ENCODE results near the gene THSD4. TPM values are rescaled to one million over a fixed set of nuclear protein-coding genes. Genes with fewer than 3 reads are reported as not detected.

THSD4 gene
- total and polyA plus RNA-seq, 2 of the 8 experiments (the other 6 are each of a cell fraction or from before 2014, with no cell fraction given), result 2.5 to 6.2 TPM

- no peak overlapping the region for H2BK15ac ChIP-seq (ENCODE audit: low read length)
- H3K27ac ChIP-seq (ENCODE audit: low read depth, low read length), result no peak overlapping the region
- no peaks in the 10 kb centered on the region for H3K27me3 ChIP-seq (replicated peaks in 1 of 4; ENCODE audit: control insufficient read depth in 3 of 4, extremely low read depth in 1 of 4, insufficient read depth in 3 of 4, low read length in 3 of 4)
- no peak overlapping the region for H4K8ac ChIP-seq (ENCODE audit: extremely low read depth, insufficient read depth, low read length)
- ChIA-PET POLR2A (ENCODE audit: partially characterized antibody) (no interaction called here), CTCF (ENCODE audit: partially characterized antibody) (no interaction called here)
- H3K9ac ChIP-seq (replicated peaks in 1 of 4; ENCODE audit: extremely low read depth in 1 of 4, low read depth in 3 of 4, low read length in 3 of 4), result no peak overlapping the region
- H3K36me3 ChIP-seq (ENCODE audit: control insufficient read depth in 2 of 4, insufficient read depth in 4 of 4, low read length in 3 of 4), result no peaks in the 10 kb centered on the region
- no peak overlapping the region for H3K23ac ChIP-seq (ENCODE audit: insufficient read length)
- no peak overlapping the region for H3K14ac ChIP-seq (ENCODE audit: insufficient read length)
- 85% methylated on average over 9 of the region's 9 CpGs; no CpG with 5 or more reads in 1 of the 2 experiments for WGBS, 2 experiments (ENCODE audit: extremely low coverage in 1 of 2, insufficient coverage in 1 of 2, insufficient read length in 1 of 2, insufficient replicate concordance in 2 of 2, low coverage in 1 of 2, low lambda C conversion rate in 2 of 2, missing lambda C conversion rate in 1 of 2)
- no peak overlapping the region for H2BK12ac ChIP-seq (ENCODE audit: low read depth, low read length)
- H2AK5ac ChIP-seq (ENCODE audit: low read depth, low read length), result no peak overlapping the region
- TF ChIP-seq USF2 (IDR thresholded peaks at IDR 0.05; ENCODE audit: low read length), result no peak
- TF ChIP-seq KDM1A (IDR thresholded peaks at IDR 0.05; ENCODE audit: borderline replicate concordance, low read length), result no peak
- TF ChIP-seq TEAD4 (IDR thresholded peaks at IDR 0.05; ENCODE audit: low read depth, low read length), result no peak
- TF ChIP-seq PHF8 (conservative IDR thresholded peaks at IDR 0.05; ENCODE audit: low read depth, low read length), result no peak
- no peak for TF ChIP-seq EGR1 (IDR thresholded peaks at IDR 0.05; ENCODE audit: borderline replicate concordance, low read depth, low read length)
- TF ChIP-seq CTCF (IDR thresholded peaks at IDR 0.05; ENCODE audit: control extremely low read depth in 1 of 3, insufficient read depth in 1 of 3, low read depth in 1 of 3, low read length in 3 of 3), result no peak
- TF ChIP-seq SAP30 (IDR thresholded peaks at IDR 0.05; ENCODE audit: insufficient read depth, insufficient replicate concordance, low read length), result no peak
- H3K18ac ChIP-seq (ENCODE audit: extremely low read depth, low read length), result no peak overlapping the region
- H3K56ac ChIP-seq (replicated peaks; ENCODE audit: insufficient read length, low read depth, low read length), result no peak overlapping the region
- no peak overlapping the region for H4K5ac ChIP-seq (ENCODE audit: insufficient read length, low read depth, low read length)
- no peaks in the 10 kb centered on the region for H3K79me1 ChIP-seq (ENCODE audit: low read depth, low read length)
- H4K91ac ChIP-seq (replicated peaks; ENCODE audit: insufficient read length, low read length), result no peak overlapping the region
- H3K79me2 ChIP-seq (ENCODE audit: control insufficient read depth in 1 of 2, insufficient read depth in 2 of 2, low read length in 2 of 2), result no peaks in the 10 kb centered on the region
- no peaks in the 10 kb centered on the region for H4K20me1 ChIP-seq (replicated peaks in 1 of 2; ENCODE audit: control insufficient read depth in 1 of 2, insufficient read depth in 2 of 2, low read length in 2 of 2)
- no peak overlapping the region for H3K4me2 ChIP-seq (ENCODE audit: insufficient read depth in 1 of 2, low read depth in 2 of 2, low read length in 2 of 2)
- no peaks in the 10 kb centered on the region for H3K9me3 ChIP-seq (ENCODE audit: insufficient read depth in 2 of 2, low read depth in 1 of 2, low read length in 1 of 2)
- H2BK5ac ChIP-seq (ENCODE audit: low read depth, low read length), result no peak overlapping the region
- no peak overlapping the region for H2BK20ac ChIP-seq (ENCODE audit: low read length)
- no peak for DNase-seq (ENCODE audit: low read depth in 1 of 2, low spot score in 2 of 2)
- no peak overlapping the region for H3K4ac ChIP-seq (replicated peaks; ENCODE audit: insufficient read length, low read depth, low read length)
- no peaks in the 10 kb centered on the region; the same call in 1 of the 2 replicates for H3K23me2 ChIP-seq (ENCODE audit: low read depth, low read length)
- no peak overlapping the region for H2BK120ac ChIP-seq (replicated peaks; ENCODE audit: low read depth, low read length)
- peaks cover 0 to 4% (median 0%) of the 10 kb centered on the region in 4 experiments; a peak in 1 of 7 replicates for H3K4me1 ChIP-seq (replicated peaks in 1 of 4; ENCODE audit: control insufficient read depth in 3 of 4, insufficient read depth in 4 of 4, low read length in 3 of 4)
- FAIRE-seq, result no peak
- H3K4me3 ChIP-seq (ENCODE audit: extremely low read depth in 1 of 4, insufficient read depth in 2 of 4, low read depth in 3 of 4, low read length in 4 of 4), result no peak overlapping the region
- no peak overlapping the region for H2AFZ ChIP-seq (ENCODE audit: low read length)
Measured at GRCh38 chr15:71683411-71684274, 568.4 kb downstream of the THSD4 start.

Data from H1 (cell line).